ENCODE data around the gene FAM117A.
"Not testable (repeated sequence)": the region's sequence is repeated elsewhere in the genome, so short reads cannot be mapped to it uniquely, and the experiment has no call there.

The FAM117A gene

GRCh38 chr17:49676276-49676868 lies 87.6 kb downstream of the FAM117A start:
- no peak for DNase-seq (ENCODE audit: low read depth, low spot score)
- peak overlapping the region; percentile 89; the same call in 1 of the 2 replicates for H3K27ac ChIP-seq
- TF ChIP-seq FOXP2 (optimal IDR thresholded peaks at IDR 0.05; ENCODE audit: control extremely low read depth, extremely low read length, insufficient read depth): no peak

DNA sequence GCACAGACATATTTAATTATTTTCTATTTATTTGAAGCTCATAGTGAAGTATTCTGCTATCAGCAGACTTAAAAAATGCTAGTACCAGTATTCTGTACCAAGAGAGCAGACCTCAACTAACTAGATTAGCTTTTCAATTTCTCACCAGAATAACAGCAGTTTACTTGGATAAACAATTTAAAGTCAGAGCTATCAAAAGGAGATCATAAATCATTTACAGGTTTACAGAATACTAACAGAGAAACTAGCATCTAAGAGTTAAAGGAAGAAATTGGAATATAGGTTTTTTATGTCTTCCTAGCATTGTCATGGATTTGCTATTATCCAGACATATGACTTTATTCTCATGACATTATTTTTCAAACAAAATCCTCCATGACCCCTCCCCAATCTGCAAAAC lies 89.4 kb downstream of the FAM117A start:
- Histone ChIP-seq H3K36me3 (ENCODE audit: insufficient read depth, low read length) (peaks cover 20% of the 10 kb centered on the region), H3K9ac (ENCODE audit: insufficient read length) (no peak overlapping the region), H3K4me3 (no peak overlapping the region), H3K9me3 (ENCODE audit: low read depth, low read length) (no peaks in the 10 kb centered on the region), H3K27ac (peak overlapping the region; percentile 38; the same call in 1 of the 2 replicates)
- DNase-seq (ENCODE audit: low read depth, low spot score): no peak
- TF ChIP-seq EZH2 (IDR thresholded peaks at IDR 0.05) (no peak), FOXP2 (optimal IDR thresholded peaks at IDR 0.05; ENCODE audit: control extremely low read depth, extremely low read length, insufficient read depth) (no peak), POLR2AphosphoS5 (IDR thresholded peaks at IDR 0.05; ENCODE audit: borderline replicate concordance, low read depth, low read length) (no peak)

More at GRCh38 chr17:49676276-49676868, 87.6 kb downstream of the FAM117A start:
- Histone ChIP-seq H3K36me3 (ENCODE audit: insufficient read depth, low read length) (peaks cover 20% of the 10 kb centered on the region), H3K9me3 (ENCODE audit: low read depth, low read length) (no peaks in the 10 kb centered on the region), H3K4me3 (peak overlapping the region; percentile 98), H3K9ac (ENCODE audit: insufficient read length) (peak overlapping the region; percentile 96)

GRCh38 chr17:49673679-49674078 lies 90.3 kb downstream of the FAM117A start:
- H3K4me3 ChIP-seq; H3K27ac ChIP-seq; H3K9ac ChIP-seq (ENCODE audit: insufficient read length); DNase-seq (ENCODE audit: low read depth, low spot score); H3K9me3 ChIP-seq (ENCODE audit: low read depth, low read length): not testable (repeated sequence)
- H3K36me3 ChIP-seq (ENCODE audit: insufficient read depth, low read length): peaks cover 20% of the 10 kb centered on the region

DNA sequence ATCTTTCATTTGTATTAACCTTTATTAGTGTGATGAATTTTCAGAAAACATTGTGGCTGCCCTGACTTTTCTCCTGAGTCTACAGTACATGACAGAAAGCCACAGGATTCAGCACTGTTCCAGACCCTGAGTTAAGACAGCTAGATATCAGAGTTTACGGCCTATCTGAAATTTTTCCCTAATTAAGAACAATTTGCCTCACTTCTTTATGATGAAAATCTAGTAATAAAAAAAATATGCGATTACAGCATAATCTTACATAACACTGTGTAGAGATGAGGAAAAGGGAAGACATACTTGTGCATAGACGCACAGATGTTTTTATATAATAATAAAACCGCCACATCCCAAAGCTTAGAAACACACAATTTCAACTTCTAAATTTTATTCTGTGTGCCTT lies 93.3 kb downstream of the FAM117A start:
- H3K36me3 ChIP-seq (ENCODE audit: insufficient read depth, low read length): peaks cover 41% of the 10 kb centered on the region
- no peaks in the 10 kb centered on the region for H3K9me3 ChIP-seq (ENCODE audit: low read depth, low read length)
- no peak overlapping the region; the same call in 1 of the 2 replicates for H3K4me3 ChIP-seq
- TF ChIP-seq POLR2AphosphoS5 (IDR thresholded peaks at IDR 0.05; ENCODE audit: borderline replicate concordance, low read depth, low read length): no peak
- H3K27ac ChIP-seq: peak overlapping the region; percentile 47
- DNase-seq (ENCODE audit: low read depth, low spot score): no peak
- peak overlapping the region; percentile 32 for H3K9ac ChIP-seq (ENCODE audit: insufficient read length)

DNA sequence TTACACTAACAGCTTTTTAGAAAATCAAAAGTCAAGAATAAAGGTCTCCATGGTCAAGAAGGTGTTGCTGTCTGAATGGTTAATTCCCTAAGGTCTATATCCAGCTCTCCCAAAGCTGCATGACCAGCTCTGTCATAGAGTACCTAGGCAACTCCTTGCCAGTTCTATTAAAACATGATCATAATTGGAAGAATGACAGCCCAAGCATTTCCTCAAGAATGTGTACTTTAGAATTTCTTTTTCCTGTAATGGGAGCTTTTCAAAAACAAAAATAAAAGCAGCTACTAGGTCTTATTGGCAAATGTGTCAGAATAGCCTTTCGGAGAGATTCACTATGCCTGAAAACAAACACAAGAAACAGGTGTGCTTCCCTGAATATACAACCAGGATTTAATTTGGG lies 93.9 kb downstream of the FAM117A start:
- peaks cover 36% of the 10 kb centered on the region for H3K36me3 ChIP-seq (ENCODE audit: insufficient read depth, low read length)
- H3K27ac ChIP-seq: peak overlapping the region; percentile 47; the same call in 1 of the 2 replicates
- no peak for TF ChIP-seq FOXP2 (optimal IDR thresholded peaks at IDR 0.05; ENCODE audit: control extremely low read depth, extremely low read length, insufficient read depth)
- TF ChIP-seq POLR2AphosphoS5 (IDR thresholded peaks at IDR 0.05; ENCODE audit: borderline replicate concordance, low read depth, low read length): no peak
- no peak for TF ChIP-seq EZH2 (IDR thresholded peaks at IDR 0.05)
- H3K9ac ChIP-seq (ENCODE audit: insufficient read length): peak overlapping the region; percentile 32
- no peaks in the 10 kb centered on the region for H3K9me3 ChIP-seq (ENCODE audit: low read depth, low read length)
- DNase-seq (ENCODE audit: low read depth, low spot score): no peak
- H3K4me3 ChIP-seq: no peak overlapping the region

GRCh38 chr17:49667854-49668253 lies 96.1 kb downstream of the FAM117A start:
- no peak overlapping the region for H3K27ac ChIP-seq
- no peak overlapping the region for H3K9ac ChIP-seq (ENCODE audit: insufficient read length)
- TF ChIP-seq FOXP2 (optimal IDR thresholded peaks at IDR 0.05; ENCODE audit: control extremely low read depth, extremely low read length, insufficient read depth) (no peak), POLR2AphosphoS5 (IDR thresholded peaks at IDR 0.05; ENCODE audit: borderline replicate concordance, low read depth, low read length) (no peak), EZH2 (IDR thresholded peaks at IDR 0.05) (no peak)
- H3K9me3 ChIP-seq (ENCODE audit: low read depth, low read length): no peaks in the 10 kb centered on the region; the same call in 1 of the 2 replicates
- no peak overlapping the region for H3K4me3 ChIP-seq
- DNase-seq (ENCODE audit: low read depth, low spot score): no peak
- peaks cover 41% of the 10 kb centered on the region for H3K36me3 ChIP-seq (ENCODE audit: insufficient read depth, low read length)

- no peak for DNase-seq (ENCODE audit: low read depth, low spot score)
- no peak overlapping the region for H3K9ac ChIP-seq (ENCODE audit: insufficient read length)
- H3K36me3 ChIP-seq (ENCODE audit: insufficient read depth, low read length): peaks cover 50% of the 10 kb centered on the region
Measured at GRCh38 chr17:49664706-49665211, 99.2 kb downstream of the FAM117A start.

More at GRCh38 chr17:49664706-49665211, 99.2 kb downstream of the FAM117A start:
- no peaks in the 10 kb centered on the region; the same call in 1 of the 2 replicates for H3K9me3 ChIP-seq (ENCODE audit: low read depth, low read length)
- no peak for TF ChIP-seq EZH2 (IDR thresholded peaks at IDR 0.05)
- TF ChIP-seq FOXP2 (optimal IDR thresholded peaks at IDR 0.05; ENCODE audit: control extremely low read depth, extremely low read length, insufficient read depth): no peak
- TF ChIP-seq POLR2AphosphoS5 (IDR thresholded peaks at IDR 0.05; ENCODE audit: borderline replicate concordance, low read depth, low read length): no peak
- no peak overlapping the region for H3K27ac ChIP-seq
- no peak overlapping the region for H3K4me3 ChIP-seq

Data from SK-N-MC (cell line).